Lung (tissue), 10 donors: ENCODE data around the gene RNU1-4. TPM values are rescaled to one million over a fixed set of nuclear protein-coding genes. Genes with fewer than 3 reads are reported as not detected.
"Not testable (repeated sequence)": the region's sequence is repeated elsewhere in the genome, so short reads cannot be mapped to it uniquely, and the experiment has no call there.

ENCODE experiments used
- ATAC-seq: fragments of 200-7000 bp; cut with Tn5 transposase; one replicate; pipeline ENCODE4 v1.9.1; 2020; ENCODE audit warnings: moderate number of reproducible peaks; ENCODE audit not compliant: insufficient read depth, low FRiP score
- DNase-seq, 3 donors: peaks; one replicate each; pipeline ENCODE4 v3.0.0-alpha.2; 2013 to 2017
- H3K27ac ChIP-seq, 2 donors: one replicate each; pipeline ENCODE4 v1.5.1; 2013; ENCODE audit warnings: mild to moderate bottlenecking in 2 of 2, moderate library complexity in 2 of 2, control low read depth in 1 of 2, inconsistent platforms in 1 of 2, low read depth in 1 of 2, low read length in 1 of 2
- H3K27me3 ChIP-seq, 3 donors: one replicate each; pipeline ENCODE4 v1.5.1; 2013; ENCODE audit warnings: low read length in 2 of 3; ENCODE audit not compliant: control insufficient read depth in 3 of 3, insufficient read depth in 3 of 3
- H3K36me3 ChIP-seq, 4 donors: one replicate each; pipeline ENCODE4 v1.5.1; 2013; ENCODE audit warnings: low read length in 4 of 4, mild to moderate bottlenecking in 1 of 4, moderate library complexity in 1 of 4; ENCODE audit not compliant: control insufficient read depth in 4 of 4, insufficient read depth in 4 of 4
- H3K4me1 ChIP-seq, 5 donors: one replicate each; pipeline ENCODE4 v1.5.1; 2013; ENCODE audit warnings: low read length in 5 of 5, mild to moderate bottlenecking in 2 of 5, moderate library complexity in 1 of 5; ENCODE audit not compliant: control insufficient read depth in 5 of 5, insufficient read depth in 5 of 5
- H3K4me3 ChIP-seq: one replicate; pipeline ENCODE4 v1.5.1; 2013; ENCODE audit warnings: mild to moderate bottlenecking, control low read depth, moderate library complexity
- H3K9ac ChIP-seq, 2 donors: one replicate each; pipeline ENCODE4 v1.5.1; 2013; ENCODE audit warnings: low read length in 2 of 2, control low read depth in 1 of 2; ENCODE audit not compliant: insufficient read depth in 1 of 2
- H3K9me3 ChIP-seq, 4 donors: one replicate each; pipeline ENCODE4 v1.5.1; 2013; ENCODE audit warnings: low read length in 3 of 4, mild to moderate bottlenecking in 1 of 4, moderate library complexity in 1 of 4; ENCODE audit not compliant: control insufficient read depth in 4 of 4, insufficient read depth in 3 of 4
- WGBS, 2 donors: extraction: QIAGEN DNeasy Blood & Tissue Kit; methylation state at CpG; one replicate each; pipeline ENCODE4 v1.1.7; 2013; 5-methylcytosine and 5-hydroxymethylcytosine counted together
- polyA plus RNA-seq, 2 donors: library from polyadenylated mRNA; stranded (reverse); fragments of 200-250 nt; gene quantifications; one replicate each; pipeline ENCODE4 v1.2.1, GENCODE V29; 2013
- total RNA-seq, 2 donors: library from RNA; depleted of rRNA in 1 of 2; stranded (reverse); fragments of >200 nt in 1 of 2; gene quantifications; one replicate each; pipeline ENCODE4 v1.2.1, GENCODE V29; 2014 to 2021
- donor health status: Bipolar disorder and iron deficiency.
- donor health status: healthy.
- donor health status: DM: yes; HTN: yes; CAD: no.

RNU1-4 gene
- total and polyA plus RNA-seq, 4 donors: under 0.01 to 3,134 TPM; not detected in 2

DNA sequence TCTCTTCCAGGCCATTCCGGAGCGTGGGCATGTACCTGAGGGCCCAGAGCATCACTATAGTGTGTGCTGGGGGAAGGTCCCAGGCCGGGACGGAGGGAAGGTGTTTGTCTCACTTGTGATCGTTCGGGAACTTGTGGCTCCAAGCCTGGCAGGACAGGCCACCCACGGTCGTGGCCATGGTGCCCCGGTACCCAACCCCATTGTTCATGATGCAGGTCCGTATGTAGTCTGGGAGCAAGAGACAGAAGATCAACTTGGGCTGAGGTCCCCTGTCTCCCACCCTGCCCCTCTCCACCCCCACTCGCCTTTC, 20.1 kb downstream of the RNU1-4 start:
- WGBS, 2 donors: 87 to 97% methylated on average over 5 to 8 of the region's 11 CpGs
- not testable (repeated sequence) for H3K36me3 ChIP-seq, H3K4me1 ChIP-seq, H3K9ac ChIP-seq, H3K27me3 ChIP-seq, H3K27ac ChIP-seq, H3K4me3 ChIP-seq, DNase-seq, H3K9me3 ChIP-seq
- peak; percentile 0 for ATAC-seq

DNA sequence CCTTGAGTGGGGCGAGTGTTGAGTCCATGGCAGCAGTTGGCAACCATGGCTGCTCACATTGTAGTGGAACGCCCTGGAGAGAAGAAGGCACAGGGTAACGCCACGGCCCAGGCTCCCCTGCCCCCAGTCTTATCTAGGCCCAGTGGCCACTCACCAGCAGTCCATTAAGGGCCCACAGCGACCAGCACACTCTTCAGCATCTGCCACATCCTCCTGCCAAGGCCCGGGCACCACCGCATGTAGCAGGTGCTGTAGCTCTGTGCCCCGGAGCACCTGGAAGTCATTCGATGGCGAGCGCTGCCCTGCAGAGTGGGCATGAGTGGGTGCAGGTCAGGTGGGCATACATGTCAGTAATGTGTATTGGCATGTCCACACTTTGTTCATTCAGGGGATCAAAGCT, 20.5 kb downstream of the RNU1-4 start:
- ATAC-seq, H3K9ac ChIP-seq, H3K9me3 ChIP-seq, H3K36me3 ChIP-seq, H3K27me3 ChIP-seq, H3K4me1 ChIP-seq, H3K4me3 ChIP-seq, H3K27ac ChIP-seq, DNase-seq: not testable (repeated sequence)
- 95 to 97% methylated on average over 11 of the region's 11 CpGs for WGBS, 2 donors

DNA sequence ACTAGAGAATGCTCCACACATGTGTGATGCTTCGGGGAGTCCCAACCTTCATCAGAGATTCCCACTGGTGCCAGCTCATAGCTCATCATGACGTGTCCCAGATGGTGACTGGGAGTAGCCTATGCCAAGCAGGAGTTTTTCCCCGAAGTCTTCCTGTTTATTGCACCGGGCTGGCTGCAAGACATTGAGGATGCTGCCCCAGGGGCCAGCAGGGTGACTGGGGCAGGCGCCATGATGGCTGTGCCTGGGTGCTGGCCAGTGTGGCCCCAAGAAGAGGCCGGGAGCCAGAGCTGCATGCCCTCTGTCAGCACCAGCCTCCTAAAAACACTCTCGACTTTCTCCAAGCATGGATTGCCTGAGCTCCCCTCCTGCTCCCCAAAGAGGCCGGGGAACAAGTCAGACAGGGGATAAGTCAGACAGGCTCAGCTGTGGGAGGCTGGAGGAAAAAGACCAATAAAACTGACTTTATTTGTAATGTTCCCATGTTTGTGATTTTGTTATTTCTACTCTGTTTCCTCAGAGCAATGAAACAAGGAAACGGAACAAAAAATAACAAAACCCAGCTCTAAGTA, 24.0 kb downstream of the RNU1-4 start:
- WGBS, 2 donors: 66 to 78% methylated on average over 9 of the region's 9 CpGs
- not testable (repeated sequence) for H3K9me3 ChIP-seq, H3K4me1 ChIP-seq, H3K36me3 ChIP-seq, H3K4me3 ChIP-seq, ATAC-seq
- Histone ChIP-seq H3K27me3 (peaks cover 0 to 10% (median 0%) of the 10 kb centered on the region in 3 donors), H3K27ac (peak overlapping the region in 1 of 2 donors; percentile 9), H3K9ac (peak overlapping the region in 1 of 2 donors; percentile 46)
- peak; percentile 25 to 28 (median 26) for DNase-seq

DNA sequence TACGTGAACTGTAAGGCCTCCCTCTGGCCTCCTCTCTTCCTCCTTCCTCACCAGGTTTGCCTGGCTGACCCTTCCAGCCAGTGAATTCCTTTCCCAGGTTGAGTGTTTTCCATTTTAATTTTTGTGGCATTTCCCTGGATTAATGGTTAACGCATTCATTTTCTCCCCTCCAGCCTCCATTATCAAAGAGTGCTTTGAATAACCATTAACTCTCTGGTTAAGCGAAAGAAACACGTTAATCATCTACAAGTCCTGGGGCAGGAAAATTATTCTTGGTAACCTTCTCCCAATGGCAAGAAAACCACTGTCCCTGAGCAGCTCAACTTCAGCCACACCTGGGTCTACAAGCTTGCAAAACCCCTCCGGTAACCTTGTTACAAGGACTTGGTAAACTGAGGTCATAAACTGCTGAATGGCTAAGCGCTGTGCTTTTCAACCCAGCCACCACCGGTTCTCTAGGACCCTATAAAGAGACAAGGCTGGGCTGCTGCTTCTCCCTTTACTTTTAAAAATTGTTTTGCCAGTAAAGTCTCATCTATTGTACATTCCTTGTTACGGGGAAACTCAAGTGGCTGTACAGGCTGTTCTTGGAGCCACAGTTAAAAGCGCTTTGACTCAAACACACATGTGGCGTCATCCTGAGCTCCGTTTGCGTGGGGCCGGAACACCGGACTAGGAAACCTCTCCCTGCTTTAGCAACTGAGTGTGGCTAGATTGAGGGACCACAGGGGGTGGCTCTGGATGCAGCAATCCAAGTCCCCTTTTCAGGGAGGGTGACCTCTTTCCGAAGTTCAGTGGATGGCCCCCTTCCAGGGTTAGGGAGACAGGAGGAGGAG, 24.7 kb downstream of the RNU1-4 start:
- Histone ChIP-seq H3K27me3 (peaks cover 0 to 11% (median 0%) of the 10 kb centered on the region in 3 donors), H3K27ac (peak overlapping the region in 1 of 2 donors; percentile 79)
- H3K4me3 ChIP-seq, H3K36me3 ChIP-seq, H3K9ac ChIP-seq, H3K9me3 ChIP-seq, H3K4me1 ChIP-seq: not testable (repeated sequence)
- DNase-seq (peak; percentile 55 to 76 (median 66)), ATAC-seq (peak; percentile 54)
- WGBS, 2 donors: 66 to 85% methylated on average over 15 of the region's 15 CpGs

DNA sequence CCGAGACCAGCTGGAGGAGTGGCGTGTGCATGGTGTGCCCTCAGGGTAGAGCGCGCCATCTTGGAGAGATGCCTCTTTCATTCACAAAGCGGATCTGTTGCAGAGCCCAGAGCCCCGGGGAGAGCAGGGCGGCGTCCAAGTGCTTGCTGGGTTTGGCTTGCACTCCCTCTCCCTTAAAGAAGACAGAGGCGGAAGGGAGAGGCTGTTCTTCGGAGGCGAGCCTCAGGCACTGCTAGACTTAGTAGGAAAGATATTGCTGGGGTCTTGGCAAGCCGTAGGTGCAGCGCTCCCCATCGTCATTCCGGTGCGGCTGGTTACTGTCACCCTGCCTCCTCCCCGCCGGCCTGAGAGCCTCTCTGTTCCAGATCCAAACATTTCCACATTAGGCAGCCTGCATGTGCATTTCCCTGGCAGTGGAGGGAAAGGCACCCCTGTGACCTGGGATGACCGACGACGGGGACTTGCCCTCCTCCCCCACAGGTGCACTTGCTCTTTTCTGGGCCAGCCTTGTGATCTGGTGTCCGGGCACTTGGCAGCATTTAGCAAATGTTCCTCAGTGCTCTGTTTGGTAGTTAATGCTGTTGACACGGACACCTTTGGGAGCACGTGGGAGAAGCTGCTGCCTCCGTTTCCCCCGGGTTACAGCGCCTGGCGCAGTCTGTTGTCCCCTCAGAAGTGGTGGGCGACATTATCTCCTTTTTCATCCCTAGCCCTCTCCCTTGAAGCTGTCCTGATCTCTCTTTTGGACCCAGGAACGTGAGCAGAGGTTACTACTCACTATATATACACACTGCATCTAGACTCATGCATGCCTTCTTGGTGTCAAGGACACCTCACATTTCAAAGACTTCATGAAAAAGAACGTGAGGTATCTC, 25.7 kb downstream of the RNU1-4 start:
- peaks cover 0 to 16% (median 0%) of the 10 kb centered on the region in 3 donors for H3K27me3 ChIP-seq
- not testable (repeated sequence) for H3K9me3 ChIP-seq, H3K36me3 ChIP-seq, H3K9ac ChIP-seq, H3K4me1 ChIP-seq, H3K27ac ChIP-seq, H3K4me3 ChIP-seq
- DNase-seq (peak in 2 of 3 donors; percentile 5 to 18), ATAC-seq (peak; percentile 6)
- 70 to 91% methylated on average over 23 to 25 of the region's 31 CpGs for WGBS, 2 donors

DNA sequence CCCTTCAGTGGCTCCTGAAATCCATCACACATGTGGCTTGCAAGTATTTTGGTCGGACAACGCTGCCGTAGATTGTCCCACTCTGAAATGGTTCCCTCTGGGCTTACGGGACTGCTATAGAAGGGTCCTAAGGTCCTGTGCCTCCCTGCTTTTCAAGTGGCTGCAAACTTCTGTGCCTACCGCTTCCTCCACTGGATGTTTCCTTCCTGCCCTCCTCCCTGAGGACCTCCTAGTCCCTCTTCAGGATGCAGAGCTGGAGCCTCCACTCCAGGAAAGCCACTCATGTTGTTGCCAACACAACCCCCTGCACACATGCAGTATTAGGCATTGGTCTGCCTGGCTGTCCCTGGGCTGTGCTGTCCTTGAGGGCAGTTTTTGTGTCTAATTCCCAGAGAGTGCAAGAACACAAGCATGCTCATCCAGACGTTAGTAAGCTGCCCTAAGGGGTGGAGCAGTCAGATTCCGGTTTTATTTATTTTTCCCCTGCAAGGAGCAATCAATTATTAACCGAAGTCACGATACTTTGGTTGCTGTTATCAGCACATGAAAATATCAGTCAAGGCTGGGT, 26.5 kb downstream of the RNU1-4 start:
- ATAC-seq, H3K36me3 ChIP-seq, H3K4me3 ChIP-seq, H3K4me1 ChIP-seq, H3K9me3 ChIP-seq, H3K9ac ChIP-seq, H3K27ac ChIP-seq: not testable (repeated sequence)
- peak; percentile 16 to 43 (median 34) for DNase-seq
- WGBS, 2 donors: 38 to 67% methylated on average over 8 of the region's 9 CpGs
- H3K27me3 ChIP-seq: peaks cover 0 to 17% (median 0%) of the 10 kb centered on the region in 3 donors

DNA sequence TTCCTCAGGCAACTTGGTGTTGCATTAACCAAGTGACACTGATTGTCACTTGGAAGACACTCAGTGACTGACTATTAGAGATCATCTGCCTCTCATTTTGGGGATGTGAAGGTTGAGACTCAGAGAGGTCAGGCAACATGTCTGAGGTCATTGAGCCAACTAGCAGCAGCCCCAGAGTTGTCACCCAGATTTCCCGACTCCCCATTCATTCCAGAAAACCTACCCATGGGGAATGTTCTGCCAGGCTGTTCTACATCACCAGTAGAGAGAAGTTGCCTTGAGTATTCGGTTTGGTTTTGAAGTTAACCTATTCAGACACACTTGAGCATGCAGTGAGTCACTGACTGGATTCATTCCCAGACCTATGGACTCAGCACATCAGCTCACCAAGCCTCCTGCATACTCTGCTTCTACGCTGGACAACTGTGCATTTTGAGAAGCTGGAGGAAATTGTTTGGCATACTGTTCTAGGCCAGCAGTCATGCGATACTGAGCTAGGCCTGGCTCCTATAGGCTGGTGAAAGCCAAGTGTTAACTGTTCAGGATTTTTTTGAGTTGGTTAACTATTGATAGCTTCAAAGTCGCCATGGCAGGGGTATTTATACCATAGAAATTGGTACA, 29.9 kb downstream of the RNU1-4 start:
- not testable (repeated sequence) for H3K9ac ChIP-seq, H3K9me3 ChIP-seq, H3K36me3 ChIP-seq, H3K27ac ChIP-seq, H3K4me3 ChIP-seq, H3K4me1 ChIP-seq
- DNase-seq (peak in 2 of 3 donors; percentile 17 to 20), ATAC-seq (peak; percentile 44)
- peaks cover 0 to 22% (median 0%) of the 10 kb centered on the region in 3 donors for H3K27me3 ChIP-seq
- WGBS, 2 donors: 70 to 82% methylated on average over 5 of the region's 5 CpGs
